Measurements from ENCODE around the gene GPC4. TPM values are rescaled to one million over a fixed set of nuclear protein-coding genes. Genes with fewer than 3 reads are reported as not detected.
"Not testable (repeated sequence)": the region's sequence is repeated elsewhere in the genome, so short reads cannot be mapped to it uniquely, and the experiment has no call there.

The GPC4 gene
- total RNA-seq, 2 donors from 2014 or later, result 6.4 to 15.0 TPM

GRCh38 chrX:133323431-133323830 lies 91.9 kb downstream of the GPC4 start:
- no peak for ATAC-seq
- intact Hi-C loops (cut with DNase I), result no loop called here

DNA sequence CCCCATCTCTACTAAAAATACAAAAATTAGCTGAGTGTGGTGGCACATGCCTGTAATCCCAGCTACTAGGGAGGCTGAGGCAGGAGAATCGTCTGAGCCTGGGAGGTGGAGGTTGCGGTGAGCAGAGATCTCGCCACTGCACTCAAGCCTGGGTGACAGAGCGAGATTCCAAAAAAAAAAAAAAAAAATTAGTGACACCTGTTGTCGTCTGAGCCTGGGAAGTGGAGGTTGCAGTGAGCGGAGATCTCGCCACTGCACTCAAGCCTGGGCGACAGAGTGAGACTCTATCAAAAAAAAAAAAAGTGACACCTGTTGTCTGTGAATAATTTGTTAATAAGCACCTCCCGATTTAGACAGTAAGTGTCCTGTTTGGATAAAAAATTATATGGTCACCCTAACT lies 93.0 kb downstream of the GPC4 start:
- intact Hi-C loops (cut with DNase I); DNase-seq; ATAC-seq: not testable (repeated sequence)

More at GRCh38 chrX:133323431-133323830, 91.9 kb downstream of the GPC4 start:
- no peak for DNase-seq

GRCh38 chrX:133321451-133321850 lies 93.8 kb downstream of the GPC4 start:
- DNase-seq, result no peak
- intact Hi-C loops (cut with DNase I), result no loop called here
- ATAC-seq, result no peak

- ATAC-seq (peak in 1 of 2 donors; percentile 47), DNase-seq (no peak)
- intact Hi-C loops (cut with DNase I), result no loop called here
Observed at GRCh38 chrX:133314281-133314680, 101.0 kb downstream of the GPC4 start.

DNA sequence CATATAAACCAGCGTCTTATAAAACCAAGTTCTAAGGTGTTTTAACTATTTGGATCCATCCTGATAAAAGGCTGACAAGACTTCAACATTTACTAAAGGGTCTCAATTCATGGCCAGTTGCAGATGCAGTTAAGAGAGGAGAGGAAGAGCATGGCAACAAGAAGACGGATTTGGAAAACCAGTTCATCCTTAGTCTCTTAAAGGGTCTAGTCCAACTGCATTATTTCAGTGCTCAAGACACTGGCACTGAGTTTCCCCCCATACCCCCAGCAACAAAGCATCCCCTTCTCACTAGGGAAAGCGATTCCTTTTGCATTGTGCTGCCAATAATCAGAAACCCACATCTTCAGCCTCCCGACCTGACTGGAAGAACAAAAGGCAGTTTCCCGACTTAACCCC lies 106.8 kb downstream of the GPC4 start:
- intact Hi-C loops (cut with DNase I), result no loop called here
- DNase-seq, result no peak
- no peak for ATAC-seq

DNA sequence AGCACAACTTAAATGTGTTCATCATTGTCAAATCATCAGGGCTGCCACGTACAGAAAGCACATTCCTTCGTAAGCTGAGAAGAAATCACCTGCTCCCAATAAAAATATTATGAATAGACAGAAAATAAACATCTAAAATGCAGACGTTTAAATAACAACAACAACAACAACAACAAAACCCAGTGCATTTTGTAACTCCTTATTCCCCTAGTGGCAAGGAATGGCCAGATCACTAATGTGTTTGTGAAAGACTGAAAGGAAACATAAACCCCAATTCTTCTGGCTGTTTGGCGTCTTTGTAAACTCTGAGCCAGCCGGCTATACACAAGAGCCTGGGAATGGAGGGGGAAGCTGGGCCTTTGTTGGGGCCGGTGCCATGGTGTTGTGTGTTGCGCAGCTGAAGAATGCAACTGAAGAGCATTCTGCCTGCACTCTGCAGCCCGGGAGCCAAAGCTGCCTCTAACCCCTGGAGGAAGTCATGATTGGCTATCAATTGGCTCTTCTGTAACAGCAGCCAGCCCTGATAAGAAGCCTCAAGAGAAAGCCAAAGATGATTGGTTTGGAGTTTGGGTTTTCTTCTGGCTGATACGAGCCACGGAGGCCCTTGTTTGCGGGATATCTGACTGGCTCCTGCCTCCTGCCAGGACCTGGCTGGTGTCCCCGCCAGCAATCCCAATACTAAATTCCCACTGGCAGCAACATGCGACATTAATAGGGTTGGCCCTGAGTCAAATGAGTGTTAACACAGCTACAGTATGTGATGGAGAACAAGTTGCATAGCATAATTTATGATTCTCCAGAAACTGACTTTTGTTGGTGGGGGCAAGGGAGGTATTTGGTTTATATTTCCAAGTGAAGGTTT lies 107.4 kb downstream of the GPC4 start:
- intact Hi-C loops (cut with DNase I), result no loop called here
- peak; percentile 33 for DNase-seq

GRCh38 chrX:133307094-133307493 lies 108.2 kb downstream of the GPC4 start:
- intact Hi-C loops (cut with DNase I), result no loop called here
- no peak for DNase-seq
- ATAC-seq, result no peak

More for the DNA sequence above, 107.4 kb downstream of the GPC4 start:
- ATAC-seq, result peak; percentile 59 to 93

DNA sequence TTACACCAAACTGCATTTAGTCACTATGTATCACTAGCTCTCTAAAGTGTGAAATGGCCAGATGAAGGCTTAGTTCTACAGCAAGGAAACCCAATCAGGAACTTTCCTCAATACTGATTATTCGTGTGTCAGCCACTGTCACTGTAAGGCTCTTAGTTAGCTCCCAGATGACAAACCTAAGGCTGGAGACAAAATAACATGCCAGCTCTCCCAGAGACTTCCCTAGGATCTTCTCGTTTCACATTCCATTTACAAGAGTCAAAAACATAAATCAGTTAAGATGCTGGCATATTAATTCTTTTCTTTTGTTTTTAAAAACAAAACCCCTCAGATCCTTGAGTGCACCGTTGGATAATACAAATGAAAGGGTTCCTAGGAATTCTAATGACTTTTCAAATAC lies 109.0 kb downstream of the GPC4 start:
- DNase-seq (no peak), ATAC-seq (no peak)
- intact Hi-C loops (cut with DNase I), result no loop called here

GRCh38 chrX:133305348-133305747 lies 109.9 kb downstream of the GPC4 start:
- intact Hi-C loops (cut with DNase I), result no loop called here
- ATAC-seq, result no peak
- no peak for DNase-seq

- intact Hi-C loops (cut with DNase I), result no loop called here
- peak in 1 of 2 donors; percentile 76 for ATAC-seq
- no peak for DNase-seq
Observed at GRCh38 chrX:133302775-133303445, 112.4 kb downstream of the GPC4 start.

DNA sequence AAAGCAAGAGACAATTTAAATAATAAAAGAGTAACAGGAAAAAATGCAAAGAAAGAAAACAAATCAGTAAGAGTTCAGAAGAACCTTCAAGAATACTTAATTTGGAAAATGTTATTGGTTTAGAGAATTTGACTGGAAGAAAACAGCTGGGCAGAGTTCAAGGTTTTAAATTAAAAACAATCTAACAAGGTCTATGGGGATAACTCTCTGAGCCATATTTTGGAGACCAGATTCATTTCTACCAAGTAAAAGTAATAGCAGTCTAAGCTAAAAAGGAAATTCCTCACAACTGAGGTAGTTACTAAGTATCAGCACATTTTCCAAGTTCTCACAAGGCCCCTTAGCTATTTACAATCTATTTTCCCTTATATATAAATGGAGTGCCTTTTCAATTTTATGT lies 114.7 kb downstream of the GPC4 start:
- ATAC-seq (no peak), DNase-seq (no peak)
- intact Hi-C loops (cut with DNase I), result no loop called here

- DNase-seq (no peak), ATAC-seq (peak in 1 of 2 donors; percentile 54)
- intact Hi-C loops (cut with DNase I), result no loop called here
Observed at GRCh38 chrX:133297284-133297683, 118.0 kb downstream of the GPC4 start.

DNA sequence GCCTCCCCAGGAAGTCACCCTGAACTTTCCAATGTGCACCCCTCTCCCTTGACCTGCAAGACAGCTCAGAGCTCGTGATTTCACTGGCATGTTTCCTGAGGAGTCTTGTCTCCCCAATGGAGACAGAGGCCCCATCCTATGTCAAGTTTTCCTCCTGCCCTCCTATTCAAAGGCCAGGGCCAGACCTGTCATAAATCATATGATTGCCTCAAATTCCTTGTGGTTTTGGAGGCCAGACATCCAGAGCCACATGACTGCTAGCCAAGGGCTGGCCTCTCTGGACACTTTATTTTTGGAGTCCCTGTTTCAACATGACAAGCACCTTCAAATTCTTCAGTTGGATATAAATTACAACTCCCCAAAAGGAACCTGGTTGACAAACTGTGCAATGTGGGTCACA lies 121.2 kb downstream of the GPC4 start:
- ATAC-seq (no peak), DNase-seq (no peak)
- intact Hi-C loops (cut with DNase I), result no loop called here

GRCh38 chrX:133290076-133290475 lies 125.2 kb downstream of the GPC4 start:
- DNase-seq (no peak), ATAC-seq (no peak)
- intact Hi-C loops (cut with DNase I), result no loop called here

DNA sequence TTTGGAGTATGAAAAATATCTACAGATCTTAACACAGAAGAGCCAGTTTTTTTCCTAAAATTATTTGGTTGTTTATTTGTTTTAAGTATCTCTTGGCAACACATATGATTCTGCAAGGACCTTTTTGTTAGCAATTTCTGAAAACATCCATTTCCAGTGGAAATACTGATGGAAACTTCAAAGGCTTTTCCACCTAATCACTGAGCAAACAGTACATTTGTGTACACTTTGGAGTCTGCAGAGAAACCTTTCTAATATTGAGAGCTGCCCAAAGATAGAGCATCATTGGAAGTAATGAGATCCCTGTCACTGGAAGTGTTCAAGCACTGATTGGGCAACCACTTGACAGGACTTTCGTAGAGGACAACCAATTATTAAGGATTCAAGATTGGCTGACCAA lies 127.4 kb downstream of the GPC4 start:
- no peak for ATAC-seq
- intact Hi-C loops (cut with DNase I), result no loop called here

DNA sequence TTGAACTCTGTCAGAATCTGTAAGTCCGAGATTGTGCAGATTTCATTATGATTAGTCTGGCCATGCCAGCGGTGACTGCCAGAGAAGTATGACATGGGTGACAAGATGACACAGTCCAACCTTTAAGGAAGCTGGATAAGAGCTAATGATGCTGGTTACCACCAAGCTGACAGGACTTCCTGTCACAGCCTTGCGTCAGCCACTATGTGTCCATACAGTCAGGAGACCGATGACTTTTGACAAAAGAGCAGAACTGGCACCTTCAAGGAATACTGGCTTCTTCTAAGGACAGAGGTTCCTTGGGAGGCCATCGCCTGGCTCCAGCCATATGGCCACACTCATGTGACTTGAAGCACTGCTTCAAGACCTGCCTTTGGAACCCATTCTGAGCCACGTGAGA lies 129.9 kb downstream of the GPC4 start:
- intact Hi-C loops (cut with DNase I), result no loop called here
- ATAC-seq (no peak), DNase-seq (no peak)

More for the DNA sequence above, 127.4 kb downstream of the GPC4 start:
- no peak for DNase-seq

DNA sequence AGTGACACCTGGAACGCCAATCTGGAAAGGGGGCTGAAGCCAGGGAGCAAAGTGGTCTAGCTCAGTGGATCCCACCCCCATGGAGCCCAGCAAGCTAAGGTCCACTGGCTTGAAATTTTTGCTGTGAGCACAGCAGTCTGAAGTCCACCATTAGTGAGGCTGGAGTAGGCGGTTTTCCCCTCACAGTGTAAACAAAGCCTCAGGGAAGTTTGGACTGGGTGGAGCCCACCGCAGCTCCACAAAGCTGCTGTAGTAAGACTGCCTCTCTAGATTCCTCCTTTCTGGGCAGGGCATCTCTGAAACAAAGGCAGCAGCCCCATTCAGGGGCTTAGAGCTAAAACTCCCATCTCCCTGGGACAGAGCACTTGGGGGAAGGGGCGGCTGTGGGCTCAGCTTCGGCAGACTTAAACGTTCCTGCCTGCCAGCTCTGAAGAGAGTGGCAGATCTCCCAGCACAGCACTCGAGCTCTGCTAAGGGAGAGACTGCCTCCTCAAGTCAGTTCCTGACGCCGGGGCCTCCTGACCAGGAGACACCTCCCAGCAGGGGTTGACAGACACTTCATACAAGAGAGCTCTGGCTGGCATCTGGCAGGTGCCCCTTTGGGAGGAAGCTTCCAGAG lies 136.1 kb downstream of the GPC4 start:
- DNase-seq; ATAC-seq; intact Hi-C loops (cut with DNase I): not testable (repeated sequence)

DNA sequence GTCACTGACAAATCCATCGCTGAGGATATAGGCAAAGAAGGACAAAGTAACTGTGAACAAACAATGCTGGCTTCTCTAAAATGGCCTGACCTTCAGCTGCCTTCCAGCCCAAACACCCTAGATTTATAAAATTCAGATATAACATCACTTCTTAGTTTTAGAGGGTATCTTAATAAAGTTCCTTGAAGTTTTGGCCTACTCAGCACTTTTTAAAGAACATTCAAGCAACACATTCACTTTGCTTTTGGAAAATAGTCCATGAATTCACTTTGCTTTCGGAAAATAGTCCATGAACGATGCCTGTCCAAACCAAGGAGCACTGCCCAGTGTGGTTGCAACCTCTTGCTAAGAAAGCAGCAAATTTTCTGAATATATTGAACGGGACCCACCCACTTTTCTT lies 142.1 kb downstream of the GPC4 start:
- DNase-seq (no peak), ATAC-seq (no peak)
- intact Hi-C loops (cut with DNase I), result no loop called here

- DNase-seq, result no peak
- intact Hi-C loops (cut with DNase I), result no loop called here
- no peak for ATAC-seq
Observed at GRCh38 chrX:133269168-133269567, 146.1 kb downstream of the GPC4 start.

DNA sequence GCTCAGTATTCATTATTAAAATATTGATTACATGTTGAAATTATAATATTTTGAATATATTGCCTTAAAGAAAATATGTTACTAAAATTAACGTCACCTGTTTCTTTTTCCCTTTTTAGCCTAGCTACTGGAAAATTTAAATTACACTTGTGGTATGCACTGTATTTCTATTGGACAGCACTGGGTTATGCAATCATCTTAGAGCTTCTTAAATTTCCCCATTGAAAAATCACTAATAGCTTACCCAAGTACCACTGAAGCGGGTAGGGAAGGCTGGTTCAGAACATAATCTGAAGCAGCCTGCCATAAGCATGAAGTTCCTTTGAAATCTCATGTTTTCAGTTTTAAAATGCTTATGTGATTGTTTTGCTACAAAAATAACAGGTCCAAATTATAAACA lies 147.7 kb downstream of the GPC4 start:
- ATAC-seq (no peak), DNase-seq (no peak)
- intact Hi-C loops (cut with DNase I), result no loop called here
